ENCODE data around the gene GRIN1. TPM values are rescaled to one million over a fixed set of nuclear protein-coding genes. Genes with fewer than 3 reads are reported as not detected.

GRIN1 gene
- polyA plus RNA-seq, 1 donor, result 2.6 TPM

DNA sequence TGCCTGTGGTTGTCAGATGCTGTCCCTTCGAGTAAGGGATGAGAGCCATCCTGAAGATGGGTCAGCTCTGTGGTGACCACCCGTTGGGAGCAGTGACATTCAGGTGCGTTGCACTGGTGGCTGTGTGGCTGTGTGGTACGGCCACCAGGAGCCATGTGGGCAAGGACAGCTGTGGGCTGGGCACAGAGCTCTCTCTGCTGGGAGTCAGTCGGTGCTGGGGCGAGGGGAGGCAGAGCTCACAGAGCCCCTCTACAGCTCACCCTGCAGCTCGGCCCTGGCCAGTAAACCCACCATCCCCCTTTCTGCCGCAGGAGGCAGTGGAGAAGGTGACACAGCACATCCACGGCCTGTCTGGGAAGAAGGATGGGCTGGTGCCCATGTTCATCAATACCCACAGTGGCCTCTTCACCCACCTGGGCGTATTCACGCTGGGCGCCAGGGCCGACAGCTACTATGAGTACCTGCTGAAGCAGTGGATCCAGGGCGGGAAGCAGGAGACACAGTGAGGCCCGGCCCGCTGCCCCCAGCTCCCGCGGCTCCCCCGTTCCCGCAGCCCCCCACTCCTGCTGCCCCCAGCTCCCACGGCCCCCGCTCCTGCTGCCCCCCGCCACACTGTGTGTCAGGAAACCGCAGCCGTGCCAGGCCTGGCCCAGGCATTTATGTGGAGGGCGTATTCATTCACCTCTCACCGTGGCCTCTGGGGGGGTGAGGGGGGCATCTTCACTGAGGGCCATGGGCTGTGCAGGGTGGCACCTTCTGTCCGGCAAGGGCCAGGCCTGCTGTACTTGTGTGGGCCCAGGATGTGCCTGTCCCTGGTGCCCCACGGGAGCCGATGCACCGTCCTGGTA lies 32.9 kb upstream of the GRIN1 start:
- Histone ChIP-seq H3K27ac (ENCODE audit: low read length) (no peak overlapping the region), H3K4me1 (ENCODE audit: control insufficient read depth, insufficient read depth, low read length) (no peaks in the 10 kb centered on the region), H3K36me3 (ENCODE audit: control insufficient read depth, insufficient read depth, low read length) (peaks cover 84% of the 10 kb centered on the region), H3K4me3 (ENCODE audit: low read length) (no peak overlapping the region), H3K9me3 (ENCODE audit: control insufficient read depth, low read depth, low read length) (no peaks in the 10 kb centered on the region), H3K27me3 (ENCODE audit: control insufficient read depth, insufficient read depth, low read length) (no peaks in the 10 kb centered on the region)
- WGBS (ENCODE audit: insufficient coverage, low lambda C conversion rate), result no CpG with 5 or more reads among the region's 31 CpGs
- DNase-seq, result no peak

DNA sequence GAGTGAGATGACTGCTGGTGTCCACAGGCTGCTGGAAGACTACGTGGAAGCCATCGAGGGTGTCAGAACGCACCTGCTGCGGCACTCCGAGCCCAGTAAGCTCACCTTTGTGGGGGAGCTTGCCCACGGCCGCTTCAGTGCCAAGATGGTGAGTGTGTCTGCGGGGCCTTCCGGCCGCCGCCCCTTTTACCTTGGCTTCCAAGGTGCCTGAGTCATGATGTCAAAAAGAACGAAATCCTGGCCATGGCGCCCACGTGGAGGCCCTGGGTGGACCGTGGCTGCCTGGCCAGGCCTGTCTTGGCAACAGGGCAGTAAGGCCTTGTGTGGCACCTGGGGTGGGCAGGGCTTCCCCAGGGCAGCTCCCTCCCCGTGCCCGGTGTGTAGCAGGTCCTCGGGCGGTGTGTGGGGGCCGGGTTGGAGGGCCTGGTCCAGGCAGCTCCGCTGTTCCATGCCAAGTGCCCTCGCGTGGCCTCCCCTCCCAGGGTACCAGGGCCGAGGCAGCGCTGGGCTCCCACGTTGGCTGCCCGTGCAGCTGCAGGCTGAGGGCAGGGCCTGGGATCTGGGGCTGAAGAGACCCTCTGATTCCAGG lies 32.2 kb upstream of the GRIN1 start:
- no CpG with 5 or more reads among the region's 27 CpGs for WGBS (ENCODE audit: insufficient coverage, low lambda C conversion rate)
- Histone ChIP-seq H3K27me3 (ENCODE audit: control insufficient read depth, insufficient read depth, low read length) (no peaks in the 10 kb centered on the region), H3K4me3 (ENCODE audit: low read length) (no peak overlapping the region), H3K4me1 (ENCODE audit: control insufficient read depth, insufficient read depth, low read length) (no peaks in the 10 kb centered on the region), H3K36me3 (ENCODE audit: control insufficient read depth, insufficient read depth, low read length) (peaks cover 77% of the 10 kb centered on the region), H3K27ac (ENCODE audit: low read length) (no peak overlapping the region), H3K9me3 (ENCODE audit: control insufficient read depth, low read depth, low read length) (peaks cover 2% of the 10 kb centered on the region)
- no peak for DNase-seq

DNA sequence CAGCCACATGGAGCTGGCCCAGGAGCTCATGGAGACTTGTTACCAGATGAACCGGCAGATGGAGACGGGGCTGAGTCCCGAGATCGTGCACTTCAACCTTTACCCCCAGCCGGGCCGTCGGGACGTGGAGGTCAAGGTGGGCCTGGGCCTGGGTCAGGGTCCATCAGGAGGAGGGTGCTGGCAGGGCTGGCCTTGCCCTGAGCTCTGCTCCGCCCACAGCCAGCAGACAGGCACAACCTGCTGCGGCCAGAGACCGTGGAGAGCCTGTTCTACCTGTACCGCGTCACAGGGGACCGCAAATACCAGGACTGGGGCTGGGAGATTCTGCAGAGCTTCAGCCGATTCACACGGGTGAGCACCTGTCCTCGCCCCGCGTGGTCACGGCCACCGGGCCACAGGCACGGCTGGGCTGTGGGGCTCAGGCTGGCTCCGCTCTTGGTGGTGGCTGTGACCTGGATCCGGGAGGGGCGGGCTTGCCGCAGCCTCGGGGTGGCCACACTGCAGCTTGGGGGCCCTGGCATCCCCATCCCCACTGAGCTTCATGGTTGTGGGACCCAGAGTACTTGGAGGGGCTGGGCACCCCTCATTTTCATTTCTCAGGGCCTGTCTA lies 31.5 kb upstream of the GRIN1 start:
- peaks cover 75% of the 10 kb centered on the region for H3K36me3 ChIP-seq (ENCODE audit: control insufficient read depth, insufficient read depth, low read length)
- no peaks in the 10 kb centered on the region for H3K4me1 ChIP-seq (ENCODE audit: control insufficient read depth, insufficient read depth, low read length)
- no peak overlapping the region for H3K4me3 ChIP-seq (ENCODE audit: low read length)
- peaks cover 6% of the 10 kb centered on the region for H3K9me3 ChIP-seq (ENCODE audit: control insufficient read depth, low read depth, low read length)
- WGBS (ENCODE audit: insufficient coverage, low lambda C conversion rate), result no CpG with 5 or more reads among the region's 27 CpGs
- no peak for DNase-seq
- H3K27ac ChIP-seq (ENCODE audit: low read length), result no peak overlapping the region
- H3K27me3 ChIP-seq (ENCODE audit: control insufficient read depth, insufficient read depth, low read length), result no peaks in the 10 kb centered on the region

DNA sequence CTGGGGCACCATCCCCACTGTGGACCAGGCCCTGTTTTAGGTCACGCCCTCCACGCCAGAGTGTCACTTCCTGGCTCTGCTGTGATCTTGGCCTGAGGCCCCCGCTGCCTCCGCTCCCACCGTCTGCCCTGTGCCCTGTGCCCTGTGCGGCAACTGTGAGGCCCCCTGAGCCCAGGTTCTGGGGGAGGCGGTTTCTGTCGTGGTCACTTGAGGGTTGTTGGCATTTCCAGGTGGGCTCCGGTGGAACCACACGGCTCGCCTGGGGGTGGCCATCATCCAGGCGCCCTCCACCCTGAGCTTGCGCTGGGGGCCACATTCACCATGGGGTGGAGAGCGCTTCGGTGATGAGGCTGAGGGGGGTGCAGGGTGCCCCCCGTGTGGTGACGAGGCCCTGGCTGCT lies 31.0 kb upstream of the GRIN1 start:
- H3K27me3 ChIP-seq (ENCODE audit: control insufficient read depth, insufficient read depth, low read length), result peaks cover 1% of the 10 kb centered on the region
- no CpG with 5 or more reads among the region's 17 CpGs for WGBS (ENCODE audit: insufficient coverage, low lambda C conversion rate)
- no peak overlapping the region for H3K27ac ChIP-seq (ENCODE audit: low read length)
- DNase-seq, result no peak
- peaks cover 6% of the 10 kb centered on the region for H3K9me3 ChIP-seq (ENCODE audit: control insufficient read depth, low read depth, low read length)
- no peaks in the 10 kb centered on the region for H3K4me1 ChIP-seq (ENCODE audit: control insufficient read depth, insufficient read depth, low read length)
- H3K4me3 ChIP-seq (ENCODE audit: low read length), result no peak overlapping the region
- H3K36me3 ChIP-seq (ENCODE audit: control insufficient read depth, insufficient read depth, low read length), result peaks cover 70% of the 10 kb centered on the region

DNA sequence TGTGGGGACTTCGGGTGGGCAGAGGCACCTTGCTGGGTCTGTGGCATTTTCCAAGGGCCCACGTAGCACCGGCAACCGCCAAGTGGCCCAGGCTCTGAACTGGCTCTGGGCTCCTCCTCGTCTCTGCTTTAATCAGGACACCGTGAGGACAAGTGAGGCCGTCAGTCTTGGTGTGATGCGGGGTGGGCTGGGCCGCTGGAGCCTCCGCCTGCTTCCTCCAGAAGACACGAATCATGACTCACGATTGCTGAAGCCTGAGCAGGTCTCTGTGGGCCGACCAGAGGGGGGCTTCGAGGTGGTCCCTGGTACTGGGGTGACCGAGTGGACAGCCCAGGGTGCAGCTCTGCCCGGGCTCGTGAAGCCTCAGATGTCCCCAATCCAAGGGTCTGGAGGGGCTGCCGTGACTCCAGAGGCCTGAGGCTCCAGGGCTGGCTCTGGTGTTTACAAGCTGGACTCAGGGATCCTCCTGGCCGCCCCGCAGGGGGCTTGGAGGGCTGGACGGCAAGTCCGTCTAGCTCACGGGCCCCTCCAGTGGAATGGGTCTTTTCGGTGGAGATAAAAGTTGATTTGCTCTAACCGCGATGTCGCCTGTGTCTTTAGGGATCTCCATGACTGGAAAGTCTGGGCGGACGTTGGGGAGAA lies 30.2 kb upstream of the GRIN1 start:
- WGBS (ENCODE audit: insufficient coverage, low lambda C conversion rate), result no CpG with 5 or more reads among the region's 29 CpGs
- Histone ChIP-seq H3K36me3 (ENCODE audit: control insufficient read depth, insufficient read depth, low read length) (peaks cover 62% of the 10 kb centered on the region), H3K4me3 (ENCODE audit: low read length) (no peak overlapping the region), H3K9me3 (ENCODE audit: control insufficient read depth, low read depth, low read length) (peaks cover 6% of the 10 kb centered on the region), H3K27me3 (ENCODE audit: control insufficient read depth, insufficient read depth, low read length) (peaks cover 6% of the 10 kb centered on the region), H3K4me1 (ENCODE audit: control insufficient read depth, insufficient read depth, low read length) (no peaks in the 10 kb centered on the region), H3K27ac (ENCODE audit: low read length) (no peak overlapping the region)
- no peak for DNase-seq

DNA sequence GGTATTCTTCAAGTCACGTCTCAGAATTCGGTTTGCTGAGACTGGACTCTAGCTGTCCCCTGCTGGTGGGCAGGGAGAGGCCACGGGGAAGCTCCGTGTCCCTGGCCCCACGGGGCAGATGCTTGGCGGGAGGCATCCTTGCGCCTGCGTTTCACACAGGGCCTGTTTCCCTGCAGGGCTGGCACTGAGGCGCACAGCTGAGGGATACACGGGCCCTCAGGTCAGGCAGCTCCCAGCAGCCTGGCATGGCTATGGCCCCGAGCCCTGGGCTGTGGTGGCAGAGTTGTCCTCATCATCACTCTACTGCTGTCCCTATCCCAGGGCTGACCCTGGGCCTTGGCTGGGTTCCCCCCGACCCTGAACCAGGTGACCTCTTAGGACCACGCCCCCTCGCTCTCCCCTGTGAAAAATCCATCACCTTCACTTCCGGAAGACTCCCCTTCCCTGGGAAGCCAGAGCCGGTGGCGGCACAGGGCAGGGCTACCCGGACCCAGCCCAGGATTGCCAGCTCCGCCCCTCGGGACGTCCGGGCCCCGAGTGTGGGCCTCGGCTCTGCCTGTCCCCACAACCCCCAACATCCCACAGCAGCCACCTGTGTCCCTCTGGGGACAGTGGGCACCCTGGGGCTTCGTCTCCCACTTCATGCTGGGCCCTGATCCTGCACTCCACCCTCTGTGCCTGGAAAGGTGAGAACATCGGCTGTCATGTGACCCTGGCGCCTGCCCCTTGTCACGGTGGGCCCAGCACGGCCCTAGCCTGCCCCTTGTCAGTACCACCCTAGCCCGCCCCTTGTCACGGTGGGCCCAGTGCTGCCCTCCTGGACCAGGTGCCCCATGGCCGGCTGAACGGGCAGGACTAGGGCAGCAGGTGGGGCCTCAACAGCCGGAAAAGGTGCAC lies 29.5 kb upstream of the GRIN1 start:
- peaks cover 56% of the 10 kb centered on the region for H3K36me3 ChIP-seq (ENCODE audit: control insufficient read depth, insufficient read depth, low read length)
- H3K4me3 ChIP-seq (ENCODE audit: low read length), result no peak overlapping the region
- H3K4me1 ChIP-seq (ENCODE audit: control insufficient read depth, insufficient read depth, low read length), result no peaks in the 10 kb centered on the region
- peaks cover 6% of the 10 kb centered on the region for H3K27me3 ChIP-seq (ENCODE audit: control insufficient read depth, insufficient read depth, low read length)
- H3K27ac ChIP-seq (ENCODE audit: low read length), result no peak overlapping the region
- WGBS (ENCODE audit: insufficient coverage, low lambda C conversion rate), result 100% methylated on average over 1 of the region's 34 CpGs
- DNase-seq, result no peak
- H3K9me3 ChIP-seq (ENCODE audit: control insufficient read depth, low read depth, low read length), result peaks cover 6% of the 10 kb centered on the region

DNA sequence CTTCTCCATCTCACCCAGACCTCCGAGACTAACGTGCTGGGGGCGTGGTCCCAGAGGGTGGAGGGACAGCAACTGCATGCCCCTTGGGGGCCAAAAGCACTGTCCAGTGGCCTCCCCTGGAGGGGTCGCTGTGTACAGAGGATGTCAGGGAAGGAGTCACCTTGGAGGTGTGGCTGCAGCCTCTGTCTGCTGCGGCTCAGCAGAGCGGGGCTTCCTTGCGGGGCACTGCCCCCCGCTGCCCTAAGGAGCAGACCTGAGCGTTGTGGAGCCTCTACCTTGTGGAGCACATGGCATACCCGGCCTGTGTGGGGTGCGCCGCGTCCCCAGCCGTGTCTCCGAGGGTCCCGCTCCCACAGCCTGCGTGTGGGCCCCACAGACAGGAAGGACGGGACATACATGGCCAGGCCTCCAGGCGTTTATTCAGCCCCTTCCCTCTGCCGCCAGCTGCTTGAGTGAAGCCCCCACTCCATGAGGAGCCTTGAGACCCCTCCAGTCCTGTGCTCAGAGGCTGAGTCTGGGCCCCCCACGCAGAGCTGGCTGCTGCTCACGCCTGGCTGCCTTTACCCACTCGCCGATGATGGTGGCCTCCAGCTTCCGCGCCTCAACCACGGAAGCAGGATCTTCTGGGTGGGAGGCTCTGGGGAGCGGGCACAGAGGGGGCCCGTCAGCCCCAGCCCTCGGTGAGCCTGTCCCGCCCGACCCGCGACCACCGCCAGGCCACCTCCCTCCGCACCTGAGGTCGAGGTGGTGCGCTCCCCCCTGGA lies 28.6 kb upstream of the GRIN1 start:
- WGBS (ENCODE audit: insufficient coverage, low lambda C conversion rate), result no CpG with 5 or more reads among the region's 38 CpGs
- Histone ChIP-seq H3K4me3 (ENCODE audit: low read length) (no peak overlapping the region), H3K36me3 (ENCODE audit: control insufficient read depth, insufficient read depth, low read length) (peaks cover 50% of the 10 kb centered on the region), H3K9me3 (ENCODE audit: control insufficient read depth, low read depth, low read length) (peaks cover 11% of the 10 kb centered on the region), H3K27ac (ENCODE audit: low read length) (no peak overlapping the region), H3K4me1 (ENCODE audit: control insufficient read depth, insufficient read depth, low read length) (peaks cover 6% of the 10 kb centered on the region), H3K27me3 (ENCODE audit: control insufficient read depth, insufficient read depth, low read length) (peaks cover 11% of the 10 kb centered on the region)
- DNase-seq, result no peak

DNA sequence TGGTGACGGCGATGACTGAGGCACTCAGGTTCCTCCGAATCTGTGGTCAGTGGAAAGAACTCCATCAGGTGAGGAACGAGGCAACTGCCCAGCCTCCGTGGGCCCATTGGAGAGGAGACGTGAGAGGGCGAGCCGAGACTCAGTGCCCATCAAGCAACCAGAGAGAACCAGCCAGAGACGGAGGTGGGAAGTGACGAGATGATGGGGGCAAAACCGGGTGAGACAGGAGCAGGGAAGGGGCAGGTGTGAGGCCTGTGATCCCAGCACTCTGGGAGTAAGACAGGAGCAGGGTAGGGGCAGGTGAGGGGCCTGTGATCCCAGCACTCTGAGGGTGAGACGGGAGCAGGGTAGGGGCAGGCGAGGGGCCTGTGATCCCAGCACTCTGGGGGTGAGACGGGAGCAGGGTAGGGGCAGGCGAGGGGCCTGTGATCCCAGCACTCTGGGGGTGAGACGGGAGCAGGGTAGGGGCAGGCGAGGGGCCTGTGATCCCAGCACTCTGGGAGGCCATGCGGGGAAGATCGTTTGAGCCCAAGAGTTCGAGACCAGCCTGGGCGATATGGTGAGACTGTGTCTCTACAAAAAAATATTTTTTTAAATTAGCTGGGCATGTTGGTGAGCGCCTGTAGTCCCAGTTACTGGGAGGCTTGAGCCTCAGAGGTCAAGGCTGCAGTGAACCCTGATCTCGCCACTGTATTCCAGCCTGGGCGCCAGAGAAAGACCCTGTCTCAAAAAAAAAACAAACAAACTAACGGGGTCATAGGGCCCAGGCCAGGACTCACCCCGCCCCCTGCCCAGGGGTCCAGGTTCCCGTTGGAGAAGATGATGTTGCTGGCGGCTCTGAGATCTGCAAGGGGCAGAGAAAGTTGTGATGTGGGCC lies 27.8 kb upstream of the GRIN1 start:
- H3K27me3 ChIP-seq (ENCODE audit: control insufficient read depth, insufficient read depth, low read length), result peaks cover 19% of the 10 kb centered on the region
- peaks cover 13% of the 10 kb centered on the region for H3K4me1 ChIP-seq (ENCODE audit: control insufficient read depth, insufficient read depth, low read length)
- no peak overlapping the region for H3K27ac ChIP-seq (ENCODE audit: low read length)
- peaks cover 11% of the 10 kb centered on the region for H3K9me3 ChIP-seq (ENCODE audit: control insufficient read depth, low read depth, low read length)
- peaks cover 43% of the 10 kb centered on the region for H3K36me3 ChIP-seq (ENCODE audit: control insufficient read depth, insufficient read depth, low read length)
- DNase-seq, result no peak
- WGBS (ENCODE audit: insufficient coverage, low lambda C conversion rate), result no CpG with 5 or more reads among the region's 28 CpGs
- no peak overlapping the region for H3K4me3 ChIP-seq (ENCODE audit: low read length)
